HepG2 (cell line): Measurements from ENCODE around the gene EPG5.

Experiments
- CTCF ChIP-seq: sonication (generic); formaldehyde crosslinking; IDR thresholded peaks from 2 replicates; pipeline ENCODE4 v1.5.0; 2020; ENCODE audit warnings: mild to moderate bottlenecking, missing genetic modification reagents, moderate library complexity
- DZIP1 ChIP-seq: sonication (generic); formaldehyde crosslinking; IDR thresholded peaks from 2 replicates; pipeline ENCODE4 v1.5.0; 2020; ENCODE audit warnings: mild to moderate bottlenecking, missing genetic modification reagents
- EZH2 ChIP-seq: conservative IDR thresholded peaks from 2 replicates; pipeline ENCODE4 v1.6.1; 2012; ENCODE audit warnings: mild to moderate bottlenecking, low read depth, low read length, moderate library complexity
- IKZF1 ChIP-seq: fragments of 450-650 bp; IDR thresholded peaks from 2 replicates; pipeline ENCODE4 v1.7.1; 2016
- SETDB1 ChIP-seq: sonication (generic); formaldehyde crosslinking; IDR thresholded peaks from 2 replicates; pipeline ENCODE4 v1.5.1; 2020; ENCODE audit warnings: missing genetic modification reagents, mild to moderate bottlenecking, borderline replicate concordance
- STAT6 ChIP-seq: sonication (generic); formaldehyde crosslinking; IDR thresholded peaks from 2 replicates; pipeline ENCODE4 v1.4.0; 2020; ENCODE audit warnings: missing genetic modification reagents, mild to moderate bottlenecking, borderline replicate concordance
- TFDP2 ChIP-seq: sonication (generic); formaldehyde crosslinking; IDR thresholded peaks from 2 replicates; pipeline ENCODE4 v1.4.0; 2020; ENCODE audit warnings: missing genetic modification reagents
- ZNF503 ChIP-seq: sonication (generic); formaldehyde crosslinking; IDR thresholded peaks from 2 replicates; pipeline ENCODE4 v1.4.0; 2020; ENCODE audit warnings: missing genetic modification reagents
- ZNF644 ChIP-seq: IDR thresholded peaks from 2 replicates; pipeline ENCODE4 v1.6.1; 2016; ENCODE audit warnings: low read depth

GRCh38 chr18:45821026-45821425 is 146.1 kb downstream of the EPG5 start:
- TF ChIP-seq IKZF1 = no peak
- no peak for TF ChIP-seq SETDB1 (CRISPR knock-in tag)
- TF ChIP-seq DZIP1 = no peak
- TF ChIP-seq TFDP2 (CRISPR knock-in tag) = no peak
- TF ChIP-seq ZNF503 (CRISPR knock-in tag) = no peak
- no peak for TF ChIP-seq STAT6 (CRISPR knock-in tag)
- TF ChIP-seq EZH2 = no peak
- TF ChIP-seq ZNF644 (CRISPR knock-in tag) = no peak
- no peak for TF ChIP-seq CTCF (CRISPR knock-in tag)
